ENCODE results near the gene ELL. TPM values are rescaled to one million over a fixed set of nuclear protein-coding genes. Genes with fewer than 3 reads are reported as not detected.
A peak's percentile ranks its signal among the peaks of the same experiment; 100 is the strongest.

ELL gene
- total RNA-seq, 2 donors from 2014 or later, result 18.1 to 19.1 TPM

GRCh38 chr19:18477974-18478373, 43.9 kb downstream of the ELL start:
- ATAC-seq (no peak), DNase-seq (no peak)
- intact Hi-C loops (cut with DNase I, micrococcal nuclease), result no loop called here

DNA sequence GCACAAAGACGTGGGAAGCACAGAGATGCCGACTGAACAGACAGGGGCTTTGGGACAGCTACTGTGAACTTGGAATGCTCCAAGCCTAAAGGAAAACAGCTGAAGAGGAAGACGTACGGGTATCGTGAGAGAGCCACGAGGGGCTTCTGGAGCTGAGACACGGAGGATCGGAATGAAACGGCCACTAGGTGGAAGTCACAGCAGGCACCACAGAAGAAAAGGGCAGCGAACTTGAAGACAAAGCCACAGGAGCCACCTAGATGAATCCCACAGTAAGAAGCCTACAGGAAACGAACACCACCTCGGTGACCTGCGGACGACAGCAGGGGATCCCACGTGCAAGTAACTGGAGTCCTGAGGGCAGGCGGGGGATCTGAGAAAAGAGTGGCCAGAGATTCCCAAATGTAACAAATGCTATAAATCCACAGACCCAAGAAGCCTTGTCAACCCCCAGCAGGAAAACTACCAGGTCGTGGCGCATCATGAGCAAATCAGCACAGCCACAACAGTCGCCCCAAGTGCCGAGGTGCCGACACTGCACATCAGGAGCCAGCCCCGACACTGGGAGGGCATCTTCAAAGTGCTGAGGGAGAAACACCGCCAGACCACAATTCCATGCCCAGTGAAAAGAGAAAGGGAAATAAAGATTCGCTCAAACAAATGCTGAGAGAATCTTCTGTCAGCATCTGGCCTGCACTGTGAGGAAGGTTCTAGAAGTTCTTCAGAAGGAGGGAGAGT, 44.7 kb downstream of the ELL start:
- no peak for DNase-seq
- intact Hi-C loops (cut with DNase I, micrococcal nuclease), result no loop called here
- ATAC-seq, result no peak

- DNase-seq, result no peak
Measured at GRCh38 chr19:18476507-18477041, 45.3 kb downstream of the ELL start.

DNA sequence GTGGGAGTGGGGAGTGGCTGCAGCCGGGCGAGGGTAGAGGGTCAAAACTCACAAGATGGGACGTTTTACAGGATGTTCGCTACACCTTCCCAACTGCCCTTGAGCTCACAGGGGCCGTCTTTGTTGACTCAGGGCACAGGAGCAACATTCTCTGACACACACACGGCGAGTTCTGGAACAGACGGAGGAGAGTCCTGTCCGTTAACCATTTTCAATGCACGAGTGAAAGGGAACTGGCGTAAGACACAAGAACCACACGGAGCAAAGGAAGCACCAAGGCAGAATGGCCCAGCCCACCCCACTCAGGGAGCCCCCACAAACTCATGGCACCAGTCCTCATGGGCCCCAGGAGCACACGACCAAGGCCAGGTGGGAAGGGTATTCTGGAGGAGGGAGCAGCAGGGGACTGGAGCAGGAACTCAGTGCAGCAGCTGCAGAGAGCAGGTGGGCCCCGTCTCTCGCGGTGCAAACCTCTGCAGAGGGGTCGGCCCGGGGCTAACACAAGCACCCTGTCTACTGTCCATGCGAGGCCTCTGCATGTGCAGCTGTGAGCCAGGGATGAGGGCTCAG, 46.0 kb downstream of the ELL start:
- DNase-seq (no peak), ATAC-seq (peak; percentile 18)
- intact Hi-C loops (cut with DNase I, micrococcal nuclease), result no loop called here

More at GRCh38 chr19:18476507-18477041, 45.3 kb downstream of the ELL start:
- no peak for ATAC-seq
- intact Hi-C loops (cut with DNase I, micrococcal nuclease), result no loop called here

- no peak for DNase-seq
- intact Hi-C loops (cut with DNase I, micrococcal nuclease), result no loop called here
- peak; percentile 35 for ATAC-seq
Measured at GRCh38 chr19:18475004-18475453, 46.8 kb downstream of the ELL start.

GRCh38 chr19:18474366-18474887, 47.4 kb downstream of the ELL start:
- intact Hi-C loops (cut with DNase I, micrococcal nuclease), result no loop called here
- ATAC-seq, result no peak

DNA sequence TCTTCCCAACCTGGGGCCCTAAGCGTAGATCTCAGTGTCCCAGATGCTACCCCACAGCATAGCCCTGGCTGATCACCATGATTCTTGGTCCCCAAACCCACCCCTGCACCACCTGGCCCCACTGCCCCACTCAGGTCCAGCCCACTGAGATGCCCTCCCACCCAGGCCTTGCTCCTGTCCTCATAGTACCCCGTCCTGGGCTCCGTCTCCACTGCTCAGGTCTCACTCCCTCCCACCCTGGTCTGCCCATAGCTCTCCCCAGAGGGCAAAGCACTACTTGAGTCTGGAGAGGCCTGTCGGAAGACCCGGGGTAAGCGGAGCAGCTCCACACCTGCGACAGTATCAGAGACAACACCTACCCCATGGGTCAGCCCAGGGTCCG, 48.2 kb downstream of the ELL start:
- ATAC-seq, result no peak
- DNase-seq, result no peak
- intact Hi-C loops (cut with DNase I, micrococcal nuclease), result no loop called here

More at GRCh38 chr19:18474366-18474887, 47.4 kb downstream of the ELL start:
- DNase-seq, result no peak

GRCh38 chr19:18473003-18473705, 48.7 kb downstream of the ELL start:
- DNase-seq (no peak), ATAC-seq (no peak)
- intact Hi-C loops (cut with DNase I, micrococcal nuclease), result no loop called here

GRCh38 chr19:18470787-18471186, 51.1 kb downstream of the ELL start:
- ATAC-seq (no peak), DNase-seq (no peak)
- intact Hi-C loops (cut with DNase I, micrococcal nuclease), result no loop called here

GRCh38 chr19:18469069-18469846, 52.6 kb downstream of the ELL start:
- intact Hi-C loops (cut with DNase I, micrococcal nuclease), result loop anchor here in 1 of 2 donors (10.0 kb wide), 1 partner anchor 116 kb away; the partner anchor contains the start of gene REX1BD
- peak in 1 of 2 donors; percentile 79 for DNase-seq
- ATAC-seq, result peak; percentile 65

- ATAC-seq (peak; percentile 6), DNase-seq (no peak)
- intact Hi-C loops (cut with DNase I, micrococcal nuclease), result loop anchor here in 1 of 2 donors (10.0 kb wide), 1 partner anchor 116 kb away; the partner anchor contains the start of gene REX1BD
Measured at GRCh38 chr19:18468517-18468916, 53.4 kb downstream of the ELL start.

- ATAC-seq (no peak), DNase-seq (no peak)
- intact Hi-C loops (cut with DNase I, micrococcal nuclease), result loop anchor here in 1 of 2 donors (10.0 kb wide), 1 partner anchor 117 kb away; the partner anchor contains the start of gene REX1BD
Measured at GRCh38 chr19:18467978-18468377, 53.9 kb downstream of the ELL start.

DNA sequence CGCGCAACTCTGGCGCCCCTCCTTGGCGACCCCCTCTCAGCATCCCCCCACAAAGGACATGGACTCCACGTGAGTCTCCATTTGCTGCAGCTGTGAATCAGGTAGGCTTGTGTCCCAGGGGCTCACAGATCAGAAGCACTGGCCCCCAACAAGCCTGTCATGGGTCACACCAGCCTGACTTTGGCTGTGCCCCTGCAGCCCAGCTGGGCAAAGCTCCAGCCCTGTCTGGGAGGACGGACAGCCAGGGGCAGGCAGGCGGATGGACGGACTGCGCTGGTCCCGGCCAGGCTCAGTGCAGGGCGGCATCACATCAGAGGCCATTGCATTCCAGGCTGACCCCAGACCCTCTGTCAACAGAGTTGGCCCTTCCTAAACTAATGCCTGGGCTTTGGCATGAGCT, 55.5 kb downstream of the ELL start:
- intact Hi-C loops (cut with DNase I, micrococcal nuclease), result loop anchor here in 1 of 2 donors (10.0 kb wide), 1 partner anchor 118 kb away; the partner anchor contains the start of gene REX1BD

GRCh38 chr19:18465964-18466339, 55.9 kb downstream of the ELL start:
- no peak for DNase-seq
- no peak for ATAC-seq
- intact Hi-C loops (cut with DNase I, micrococcal nuclease), result loop anchor here in 1 of 2 donors (10.0 kb wide), 1 partner anchor 119 kb away; the partner anchor contains the start of gene REX1BD

More for the DNA sequence above, 55.5 kb downstream of the ELL start:
- ATAC-seq (no peak), DNase-seq (no peak)

DNA sequence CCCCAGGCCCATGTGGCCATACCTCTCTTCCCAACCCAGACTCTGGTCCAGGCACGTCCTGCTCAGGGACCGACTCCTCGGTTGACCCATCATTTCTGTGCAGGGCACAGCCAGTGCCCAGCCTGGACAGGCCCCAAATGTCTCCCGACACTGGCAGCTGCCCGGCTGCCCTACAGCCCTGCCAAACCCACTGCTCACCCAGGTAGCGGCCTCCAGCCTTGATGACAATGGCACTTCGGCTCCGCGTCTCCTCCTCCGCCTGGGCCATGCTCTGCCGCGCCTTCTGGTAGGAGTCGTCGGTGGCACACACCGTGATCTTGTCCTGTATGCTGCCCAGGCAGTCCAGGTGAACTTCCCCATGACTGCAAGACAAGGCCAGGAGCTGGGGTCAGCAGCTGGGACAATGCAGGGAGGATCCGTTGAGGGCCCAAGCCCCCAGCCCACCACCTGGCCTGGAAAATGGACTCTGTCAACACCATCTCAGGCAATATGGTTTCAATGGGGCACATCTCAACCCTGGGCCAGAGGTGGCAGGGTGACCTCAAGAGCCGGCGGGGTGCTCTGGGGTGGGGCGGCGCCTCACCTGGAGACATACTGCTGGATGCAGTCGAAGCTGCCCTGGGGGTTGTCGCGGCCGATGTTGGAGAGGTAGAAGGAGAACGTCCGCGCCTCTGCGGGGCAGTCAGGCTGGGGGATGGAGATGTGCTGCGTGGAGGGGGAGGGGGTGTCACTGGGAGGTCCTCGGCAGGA, 56.5 kb downstream of the ELL start:
- intact Hi-C loops (cut with DNase I, micrococcal nuclease), result loop anchor here in 1 of 2 donors (10.0 kb wide), 1 partner anchor 119 kb away; the partner anchor contains the start of gene REX1BD
- ATAC-seq, result no peak
- DNase-seq, result no peak

GRCh38 chr19:18464646-18465045, 57.2 kb downstream of the ELL start:
- intact Hi-C loops (cut with DNase I, micrococcal nuclease), result loop anchor here in 1 of 2 donors (10.0 kb wide), 1 partner anchor 120 kb away; the partner anchor contains the start of gene REX1BD
- DNase-seq (peak; percentile 67 to 87), ATAC-seq (peak; percentile 68)

GRCh38 chr19:18461471-18461870, 60.4 kb downstream of the ELL start:
- DNase-seq, result peak in 1 of 2 donors; percentile 27

More at GRCh38 chr19:18461471-18461870, 60.4 kb downstream of the ELL start:
- intact Hi-C loops (cut with DNase I, micrococcal nuclease), result loop anchor here in 1 of 2 donors (10.0 kb wide), 1 partner anchor 123 kb away; the partner anchor contains the start of gene REX1BD
- no peak for ATAC-seq

Measured in left colon (tissue), 2 donors.